Right lobe of liver (tissue), 6 donors: ENCODE measurements around the gene TCF12. TPM values are rescaled to one million over a fixed set of nuclear protein-coding genes. Genes with fewer than 3 reads are reported as not detected.

ENCODE experiments used
- ATAC-seq, 4 donors: fragments of 200-7000 bp; cut with Tn5 transposase; one replicate each; pipeline ENCODE4 v1.9.1; 2020; ENCODE audit warnings: mild to moderate bottlenecking in 4 of 4, moderate library complexity in 4 of 4
- DNase-seq, 3 donors: peaks; one replicate each; pipeline ENCODE4 v3.0.0-alpha.2; 2020
- H3K27ac ChIP-seq, 3 donors: fragments of 200-600 bp; one replicate each; pipeline ENCODE4 v1.8.0; 2022
- H3K27me3 ChIP-seq, 2 donors: fragments of 200-600 bp; one replicate each; pipeline ENCODE4 v1.8.0; 2022
- H3K36me3 ChIP-seq, 4 donors: fragments of 200-600 bp; sonication (generic) in 1 of 4; one replicate each; pipeline versions ENCODE4 v1.5.1 to v1.8.0; 2017 to 2022; ENCODE audit warnings: control low read depth in 1 of 4
- H3K4me1 ChIP-seq, 4 donors: fragments of 200-600 bp; sonication (generic) in 1 of 4; one replicate each; pipeline versions ENCODE4 v1.5.1 to v1.8.0; 2017 to 2022; ENCODE audit warnings: control low read depth in 1 of 4
- H3K4me3 ChIP-seq, 3 donors: fragments of 200-600 bp; one replicate each; pipeline ENCODE4 v1.8.0; 2022
- H3K9me3 ChIP-seq, 4 donors: fragments of 200-600 bp; sonication (generic) in 1 of 4; one replicate each; pipeline versions ENCODE4 v1.5.1 to v1.8.0; 2017 to 2022; ENCODE audit warnings: control low read depth in 1 of 4
- POLR2A ChIP-seq: fragments of 450-650 bp; IDR thresholded peaks from one replicate; pipeline ENCODE4 v1.6.1; 2017; ENCODE audit warnings: antibody characterized with exemption, mild to moderate bottlenecking
- WGBS: methylation state at CpG from one replicate; pipeline ENCODE4 v1.1.6; 2018; ENCODE audit warnings: low coverage, low lambda C conversion rate; ENCODE audit not compliant: insufficient coverage; ENCODE audit errors: missing lambda C conversion rate; 5-methylcytosine and 5-hydroxymethylcytosine counted together
- intact Hi-C, 2 donors: fragments of 100-400 bp; cut with DNase I; formaldehyde crosslinking; loops; one replicate each; pipeline versions ENCODE4 v1.11.2 to v1.14.1; 2022
- total RNA-seq, 6 experiments: library from RNA; depleted of rRNA in 2 of 6; stranded (reverse); fragments of >200 nt in 2 of 6; fragmentation: NEBNext Ultra II Directional in 3 of 6; extraction: Animal tissue kit (Norgen Biotek cat#: 25700) in 3 of 6; gene quantifications; one replicate each; pipeline versions ENCODE4 v1.1.0 to v1.2.4, GENCODE V29; 2016 to 2023
- TF ChIP-seq, protein P1 (sequence below), 4 donors: fragments of 200-600 bp in 3 of 4; fragments of 450-650 bp in 1 of 4; IDR thresholded peaks; one replicate each; pipeline versions ENCODE4 v1.5.1 to v1.8.0; 2016 to 2022; ENCODE audit warnings: antibody characterized with exemption in 4 of 4, mild to moderate bottlenecking in 2 of 4
- donor health status: DM: no; HTN: yes; CAD: no.
- donor health status: DM: no; HTN: no; CAD: no.
- donor health status: DM: no; HTN: no; CAD: no.
- donor health status: DM: no; HTN: yes; CAD: no.
- donor health status: DM: no; HTN: yes; CAD: no.

Gene TCF12
- total RNA-seq, 6 experiments from 2014 or later, result 28.9 to 41.9 (median 35.3) TPM

DNA sequence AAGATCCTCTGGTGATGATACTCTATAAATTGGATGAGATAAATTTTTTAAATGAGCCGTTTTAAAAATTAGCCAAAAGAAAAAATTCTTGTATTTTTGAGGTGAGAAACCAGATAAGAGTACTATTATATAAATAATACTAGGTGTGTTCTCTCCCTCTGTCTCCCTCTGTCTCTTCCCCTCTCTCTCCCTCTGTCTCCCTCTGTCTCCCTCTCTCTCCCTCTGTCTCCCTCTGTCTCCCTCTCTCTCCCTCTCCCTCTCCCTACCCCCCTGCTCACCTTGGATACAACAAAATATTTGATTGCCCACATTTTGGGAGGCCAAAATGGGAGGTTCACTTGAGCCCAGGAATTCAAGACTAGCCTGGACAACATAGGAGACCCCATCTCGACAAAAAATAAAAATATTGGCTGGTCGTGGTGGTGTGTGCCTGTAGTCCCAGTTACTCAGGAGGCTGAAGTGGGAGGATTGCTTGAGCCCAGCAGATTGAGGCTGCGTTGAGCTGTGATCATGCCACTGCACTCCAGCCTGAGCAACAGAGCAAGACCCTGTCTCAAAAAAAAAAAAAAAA lies 168.5 kb downstream of the TCF12 start:
- no peaks in the 10 kb centered on the region for H3K36me3 ChIP-seq
- H3K27ac ChIP-seq, result no peak overlapping the region
- intact Hi-C loops, result no loop called here
- TF ChIP-seq, protein P1, sequence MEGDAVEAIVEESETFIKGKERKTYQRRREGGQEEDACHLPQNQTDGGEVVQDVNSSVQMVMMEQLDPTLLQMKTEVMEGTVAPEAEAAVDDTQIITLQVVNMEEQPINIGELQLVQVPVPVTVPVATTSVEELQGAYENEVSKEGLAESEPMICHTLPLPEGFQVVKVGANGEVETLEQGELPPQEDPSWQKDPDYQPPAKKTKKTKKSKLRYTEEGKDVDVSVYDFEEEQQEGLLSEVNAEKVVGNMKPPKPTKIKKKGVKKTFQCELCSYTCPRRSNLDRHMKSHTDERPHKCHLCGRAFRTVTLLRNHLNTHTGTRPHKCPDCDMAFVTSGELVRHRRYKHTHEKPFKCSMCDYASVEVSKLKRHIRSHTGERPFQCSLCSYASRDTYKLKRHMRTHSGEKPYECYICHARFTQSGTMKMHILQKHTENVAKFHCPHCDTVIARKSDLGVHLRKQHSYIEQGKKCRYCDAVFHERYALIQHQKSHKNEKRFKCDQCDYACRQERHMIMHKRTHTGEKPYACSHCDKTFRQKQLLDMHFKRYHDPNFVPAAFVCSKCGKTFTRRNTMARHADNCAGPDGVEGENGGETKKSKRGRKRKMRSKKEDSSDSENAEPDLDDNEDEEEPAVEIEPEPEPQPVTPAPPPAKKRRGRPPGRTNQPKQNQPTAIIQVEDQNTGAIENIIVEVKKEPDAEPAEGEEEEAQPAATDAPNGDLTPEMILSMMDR (IDR thresholded peaks at IDR 0.05), result no peak
- no peak for TF ChIP-seq POLR2A
- DNase-seq (no peak), ATAC-seq (no peak)
- H3K27me3 ChIP-seq, result no peaks in the 10 kb centered on the region
- 100% methylated on average over 4 of the region's 4 CpGs for WGBS
- no peaks in the 10 kb centered on the region for H3K9me3 ChIP-seq
- no peaks in the 10 kb centered on the region for H3K4me1 ChIP-seq
- no peak overlapping the region for H3K4me3 ChIP-seq

DNA sequence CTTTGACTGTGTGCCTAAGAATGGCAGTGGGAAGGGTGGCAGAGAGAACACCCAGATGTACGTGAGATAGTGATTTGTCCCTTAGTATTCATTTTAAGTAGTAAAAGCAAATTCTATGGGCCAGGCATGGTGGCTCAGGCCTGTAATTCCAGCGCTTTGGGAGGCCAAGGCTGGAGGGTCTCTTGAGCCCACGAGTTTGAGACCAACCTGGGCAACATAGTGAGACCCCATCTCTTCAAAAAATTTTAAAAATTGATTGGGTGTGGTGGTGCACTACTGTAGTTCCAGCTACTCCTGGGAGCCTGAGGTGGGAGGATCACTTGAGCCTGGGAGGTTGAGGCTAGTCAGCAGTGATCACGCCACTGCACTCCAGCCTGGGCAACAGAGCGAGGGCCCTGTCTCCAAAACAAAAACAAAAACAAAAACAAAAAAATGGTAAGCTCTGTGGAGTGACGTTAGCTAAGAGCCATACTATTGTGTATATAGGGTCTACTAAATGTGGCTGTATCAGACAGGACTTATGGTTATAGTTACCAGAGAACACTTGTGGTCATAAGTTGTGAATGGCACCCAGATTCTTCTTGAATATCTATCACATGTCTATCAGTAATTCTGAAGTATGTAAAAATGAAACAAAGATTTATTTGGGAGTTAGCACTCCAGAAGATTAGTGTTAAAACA lies 171.5 kb downstream of the TCF12 start:
- TF ChIP-seq, protein P1 (IDR thresholded peaks at IDR 0.05), result no peak
- TF ChIP-seq POLR2A, result no peak
- WGBS, result 96% methylated on average over 6 of the region's 6 CpGs
- no peaks in the 10 kb centered on the region for H3K27me3 ChIP-seq
- no peak for ATAC-seq
- H3K27ac ChIP-seq, result no peak overlapping the region
- no peak for DNase-seq
- intact Hi-C loops, result no loop called here
- H3K4me1 ChIP-seq, result no peaks in the 10 kb centered on the region
- no peak overlapping the region for H3K4me3 ChIP-seq
- H3K9me3 ChIP-seq, result no peaks in the 10 kb centered on the region
- H3K36me3 ChIP-seq, result peaks cover 0 to 10% (median 0%) of the 10 kb centered on the region in 4 donors

DNA sequence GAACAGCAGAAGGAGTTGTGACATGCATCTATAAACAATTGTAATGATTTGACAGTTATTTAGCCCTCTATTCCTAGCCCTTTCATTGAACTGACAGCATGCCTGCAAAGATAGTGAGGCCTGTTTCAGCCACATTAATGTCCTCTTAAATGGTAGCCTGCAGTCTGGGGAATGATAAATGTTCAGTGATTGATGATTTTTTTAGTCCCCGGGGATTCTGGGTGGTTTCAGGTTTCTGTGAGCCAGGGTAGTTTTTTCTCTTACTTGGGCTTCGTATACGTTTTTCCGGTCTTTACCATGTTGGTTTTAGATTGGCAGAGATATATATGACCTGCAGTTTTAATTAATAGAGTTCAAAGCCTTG lies 172.0 kb downstream of the TCF12 start:
- ATAC-seq (no peak), DNase-seq (no peak)
- no peaks in the 10 kb centered on the region for H3K4me1 ChIP-seq
- no peaks in the 10 kb centered on the region for H3K9me3 ChIP-seq
- no peaks in the 10 kb centered on the region for H3K27me3 ChIP-seq
- no peak overlapping the region for H3K4me3 ChIP-seq
- intact Hi-C loops, result no loop called here
- WGBS, result 92% methylated on average over 4 of the region's 4 CpGs
- H3K27ac ChIP-seq, result no peak overlapping the region
- peaks cover 0 to 10% (median 0%) of the 10 kb centered on the region in 4 donors for H3K36me3 ChIP-seq
- TF ChIP-seq POLR2A, result no peak
- TF ChIP-seq, protein P1 (IDR thresholded peaks at IDR 0.05), result no peak

DNA sequence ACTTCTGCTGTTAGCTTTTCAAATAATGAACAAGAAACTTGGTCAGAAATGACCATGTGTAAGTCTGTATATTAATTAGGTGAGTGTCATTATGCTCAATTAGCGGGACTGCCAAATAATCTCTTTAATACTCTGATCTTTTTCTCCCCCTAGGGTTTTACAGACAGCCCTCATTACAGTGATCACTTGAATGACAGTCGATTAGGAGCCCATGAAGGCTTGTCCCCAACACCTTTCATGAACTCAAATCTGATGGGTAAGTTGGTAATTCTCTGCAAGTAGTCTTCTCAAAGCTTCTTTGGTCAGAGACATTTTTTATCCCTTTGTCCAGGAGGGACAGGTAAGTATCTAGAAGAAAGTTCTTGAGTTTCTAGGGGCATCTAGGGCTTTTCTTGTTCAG lies 173.2 kb downstream of the TCF12 start:
- WGBS, result 100% methylated on average over 1 of the region's 2 CpGs
- DNase-seq, result no peak
- intact Hi-C loops, result no loop called here
- no peak for ATAC-seq
- TF ChIP-seq, protein P1 (IDR thresholded peaks at IDR 0.05), result no peak
- TF ChIP-seq POLR2A, result no peak
- Histone ChIP-seq H3K27me3 (no peaks in the 10 kb centered on the region), H3K4me3 (no peak overlapping the region), H3K27ac (no peak overlapping the region), H3K36me3 (peaks cover 0 to 10% (median 0%) of the 10 kb centered on the region in 4 donors), H3K4me1 (no peaks in the 10 kb centered on the region), H3K9me3 (no peaks in the 10 kb centered on the region)
